ENCODE measurements around the gene JSRP1.

Gene JSRP1

GRCh38 chr19:2246014-2246620, 10.1 kb downstream of the JSRP1 start:
- no peak for DNase-seq

- no peak for DNase-seq
These were observed 10.9 kb downstream of the JSRP1 start for GRCh38 chr19:2245273-2245672.

GRCh38 chr19:2244486-2244885, 11.7 kb downstream of the JSRP1 start:
- DNase-seq, result no peak

- DNase-seq, result no peak
These were observed 12.1 kb downstream of the JSRP1 start for GRCh38 chr19:2244125-2244411.

GRCh38 chr19:2243274-2244124, 12.7 kb downstream of the JSRP1 start:
- DNase-seq, result no peak

GRCh38 chr19:2242816-2243215, 13.4 kb downstream of the JSRP1 start:
- DNase-seq, result no peak

GRCh38 chr19:2242092-2242537, 14.1 kb downstream of the JSRP1 start:
- DNase-seq, result no peak

- no peak for DNase-seq
These were observed 15.1 kb downstream of the JSRP1 start for GRCh38 chr19:2240881-2241760.

GRCh38 chr19:2239771-2240770, 16.1 kb downstream of the JSRP1 start:
- no peak for DNase-seq

- DNase-seq, result no peak
These were observed 17.0 kb downstream of the JSRP1 start for GRCh38 chr19:2239173-2239572.

GRCh38 chr19:2237869-2238153, 18.4 kb downstream of the JSRP1 start:
- no peak for DNase-seq

GRCh38 chr19:2237051-2237868, 19.0 kb downstream of the JSRP1 start:
- DNase-seq, result no peak

GRCh38 chr19:2236314-2237050, 19.7 kb downstream of the JSRP1 start, which contains the start of the genes PLEKHJ1 and SF3A2:
PLEKHJ1 (minus strand) TSS chr19:2236329; CDS start chr19:2236248, 81 bp downstream.
SF3A2 (plus strand) TSS chr19:2236824; CDS start chr19:2243419, 6,595 bp downstream.
- peak; percentile 85 for DNase-seq

GRCh38 chr19:2236064-2236313, 20.2 kb downstream of the JSRP1 start:
- DNase-seq, result no peak

GRCh38 chr19:2235381-2236063, 20.7 kb downstream of the JSRP1 start:
- no peak for DNase-seq

GRCh38 chr19:2234996-2235380, 21.2 kb downstream of the JSRP1 start:
- DNase-seq, result no peak

- DNase-seq, result no peak
These were observed 22.5 kb downstream of the JSRP1 start for GRCh38 chr19:2233601-2234280.

- DNase-seq, result no peak
These were observed 23.7 kb downstream of the JSRP1 start for GRCh38 chr19:2232286-2233151.
